ENCODE measurements around the gene BLTP2.
A peak's percentile ranks its signal among the peaks of the same experiment; 100 is the strongest.

DNA sequence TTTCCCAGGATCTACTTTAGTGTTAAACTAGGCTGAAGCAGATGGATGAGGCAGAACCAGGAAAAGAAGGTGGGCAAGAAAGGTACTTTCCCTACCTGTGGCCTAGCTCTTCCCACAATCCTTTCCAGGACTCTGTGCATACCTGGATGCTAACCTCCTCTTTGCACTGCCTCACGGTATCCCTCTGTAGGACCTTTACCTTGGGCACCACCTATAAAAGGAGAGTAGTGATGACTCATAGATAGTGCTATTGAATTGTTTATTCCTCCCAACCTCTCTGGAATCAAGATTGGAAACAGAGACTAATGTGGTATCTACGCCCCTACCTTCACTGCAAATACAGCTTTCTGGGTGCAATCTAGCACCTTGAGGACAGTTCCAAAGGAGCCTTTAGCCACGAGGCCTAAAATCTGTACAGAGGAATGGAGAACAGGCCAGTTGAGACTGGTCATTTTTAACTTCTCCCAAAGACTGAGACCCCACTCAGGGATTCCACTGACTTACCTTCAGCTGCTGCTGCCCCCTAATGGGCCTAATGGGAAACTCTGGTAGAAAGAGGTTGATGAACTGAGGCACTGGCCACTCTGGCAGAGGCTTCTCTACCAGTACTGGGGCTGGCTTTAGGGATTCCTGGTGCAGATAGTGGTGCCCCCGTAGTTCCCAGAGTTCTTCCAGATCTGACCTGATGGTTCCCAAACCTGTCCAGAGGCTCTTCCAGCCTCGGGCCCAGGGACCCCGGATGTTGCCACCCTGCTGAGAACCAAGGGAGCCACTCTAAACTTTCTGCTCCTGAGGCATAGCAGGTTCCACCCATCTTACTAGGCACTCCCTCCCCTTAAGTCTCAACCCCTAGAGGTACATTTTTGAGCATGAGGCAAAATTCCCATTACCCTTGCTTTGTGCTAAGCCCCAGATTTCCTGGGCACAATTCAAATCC, 31.8 kb downstream of the BLTP2 start:
- TF ChIP-seq, protein P1, sequence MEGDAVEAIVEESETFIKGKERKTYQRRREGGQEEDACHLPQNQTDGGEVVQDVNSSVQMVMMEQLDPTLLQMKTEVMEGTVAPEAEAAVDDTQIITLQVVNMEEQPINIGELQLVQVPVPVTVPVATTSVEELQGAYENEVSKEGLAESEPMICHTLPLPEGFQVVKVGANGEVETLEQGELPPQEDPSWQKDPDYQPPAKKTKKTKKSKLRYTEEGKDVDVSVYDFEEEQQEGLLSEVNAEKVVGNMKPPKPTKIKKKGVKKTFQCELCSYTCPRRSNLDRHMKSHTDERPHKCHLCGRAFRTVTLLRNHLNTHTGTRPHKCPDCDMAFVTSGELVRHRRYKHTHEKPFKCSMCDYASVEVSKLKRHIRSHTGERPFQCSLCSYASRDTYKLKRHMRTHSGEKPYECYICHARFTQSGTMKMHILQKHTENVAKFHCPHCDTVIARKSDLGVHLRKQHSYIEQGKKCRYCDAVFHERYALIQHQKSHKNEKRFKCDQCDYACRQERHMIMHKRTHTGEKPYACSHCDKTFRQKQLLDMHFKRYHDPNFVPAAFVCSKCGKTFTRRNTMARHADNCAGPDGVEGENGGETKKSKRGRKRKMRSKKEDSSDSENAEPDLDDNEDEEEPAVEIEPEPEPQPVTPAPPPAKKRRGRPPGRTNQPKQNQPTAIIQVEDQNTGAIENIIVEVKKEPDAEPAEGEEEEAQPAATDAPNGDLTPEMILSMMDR (IDR thresholded peaks at IDR 0.05), result peak; percentile 44 to 72 (median 58)
- TF ChIP-seq POLR2A (IDR thresholded peaks at IDR 0.05) (no peak), EP300 (IDR thresholded peaks at IDR 0.05) (no peak)
